Mucosa of stomach (tissue), 1 donor: ENCODE data around the gene CTSA.
"Not testable (repeated sequence)": the region's sequence is repeated elsewhere in the genome, so short reads cannot be mapped to it uniquely, and the experiment has no call there.

Experiments used
- H3K27me3 ChIP-seq: one replicate; pipeline ENCODE4 v1.7.0; 2013; ENCODE audit warnings: mild to moderate bottlenecking, low read length; ENCODE audit not compliant: control insufficient read depth, insufficient read depth
- H3K36me3 ChIP-seq: one replicate; pipeline ENCODE4 v1.7.0; 2013; ENCODE audit warnings: low read length; ENCODE audit not compliant: control insufficient read depth, insufficient read depth
- H3K4me1 ChIP-seq: one replicate; pipeline ENCODE4 v1.7.0; 2013; ENCODE audit warnings: mild to moderate bottlenecking, low read length; ENCODE audit not compliant: control insufficient read depth, insufficient read depth
- H3K4me3 ChIP-seq: one replicate; pipeline ENCODE4 v1.7.0; 2013; ENCODE audit warnings: low read length
- H3K9ac ChIP-seq: one replicate; pipeline ENCODE4 v1.7.0; 2013; ENCODE audit warnings: mild to moderate bottlenecking, low read length, moderate library complexity
- H3K9me3 ChIP-seq: one replicate; pipeline ENCODE4 v1.7.0; 2013; ENCODE audit warnings: mild to moderate bottlenecking, low read length, moderate library complexity; ENCODE audit not compliant: control insufficient read depth
- donor health status: Pancreatic carcinoma.

The CTSA gene

GRCh38 chr20:45890077-45890984, 804 bp upstream of the CTSA start:
- Histone ChIP-seq H3K4me3 (peak overlapping the region; percentile 68), H3K9ac (peak overlapping the region; percentile 70), H3K36me3 (peaks cover 8% of the 10 kb centered on the region)

DNA sequence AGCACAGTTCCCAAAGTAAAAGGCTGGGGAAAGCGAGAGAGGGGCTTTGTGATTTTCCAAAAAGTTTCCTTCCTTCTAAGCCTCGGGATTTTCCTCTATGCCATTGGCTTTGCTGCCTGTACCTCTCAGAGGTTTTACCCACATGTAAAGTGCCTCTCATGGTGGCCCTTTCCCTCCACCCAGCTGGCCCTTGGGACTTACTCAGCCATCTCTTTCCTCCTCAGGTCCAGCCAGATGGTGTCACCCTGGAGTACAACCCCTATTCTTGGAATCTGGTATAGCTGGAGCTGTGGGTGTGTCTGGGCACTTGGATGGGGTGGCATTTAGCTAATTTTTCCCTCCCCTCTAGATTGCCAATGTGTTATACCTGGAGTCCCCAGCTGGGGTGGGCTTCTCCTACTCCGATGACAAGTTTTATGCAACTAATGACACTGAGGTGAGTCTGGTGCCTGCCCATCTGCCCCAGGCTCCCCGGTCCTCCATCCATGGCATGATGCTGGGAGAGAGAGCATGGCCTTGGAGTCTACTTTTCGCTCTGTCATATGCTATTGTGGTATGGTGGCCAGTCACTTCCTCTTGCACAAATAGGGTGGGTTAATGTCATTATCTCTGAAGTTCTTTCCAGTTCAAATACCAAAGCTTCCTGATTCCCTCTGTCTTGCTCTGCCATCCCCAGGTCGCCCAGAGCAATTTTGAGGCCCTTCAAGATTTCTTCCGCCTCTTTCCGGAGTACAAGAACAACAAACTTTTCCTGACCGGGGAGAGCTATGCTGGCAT, 1.1 kb downstream of the CTSA start:
- peak overlapping the region; percentile 70 for H3K9ac ChIP-seq
- H3K9me3 ChIP-seq = no peaks in the 10 kb centered on the region
- peaks cover 12% of the 10 kb centered on the region for H3K4me1 ChIP-seq
- no peaks in the 10 kb centered on the region for H3K27me3 ChIP-seq
- H3K4me3 ChIP-seq = peak overlapping the region; percentile 68
- H3K36me3 ChIP-seq = peaks cover 12% of the 10 kb centered on the region

More at GRCh38 chr20:45890077-45890984, 804 bp upstream of the CTSA start:
- H3K27me3 ChIP-seq = no peaks in the 10 kb centered on the region
- no peaks in the 10 kb centered on the region for H3K9me3 ChIP-seq
- H3K4me1 ChIP-seq = peaks cover 12% of the 10 kb centered on the region

DNA sequence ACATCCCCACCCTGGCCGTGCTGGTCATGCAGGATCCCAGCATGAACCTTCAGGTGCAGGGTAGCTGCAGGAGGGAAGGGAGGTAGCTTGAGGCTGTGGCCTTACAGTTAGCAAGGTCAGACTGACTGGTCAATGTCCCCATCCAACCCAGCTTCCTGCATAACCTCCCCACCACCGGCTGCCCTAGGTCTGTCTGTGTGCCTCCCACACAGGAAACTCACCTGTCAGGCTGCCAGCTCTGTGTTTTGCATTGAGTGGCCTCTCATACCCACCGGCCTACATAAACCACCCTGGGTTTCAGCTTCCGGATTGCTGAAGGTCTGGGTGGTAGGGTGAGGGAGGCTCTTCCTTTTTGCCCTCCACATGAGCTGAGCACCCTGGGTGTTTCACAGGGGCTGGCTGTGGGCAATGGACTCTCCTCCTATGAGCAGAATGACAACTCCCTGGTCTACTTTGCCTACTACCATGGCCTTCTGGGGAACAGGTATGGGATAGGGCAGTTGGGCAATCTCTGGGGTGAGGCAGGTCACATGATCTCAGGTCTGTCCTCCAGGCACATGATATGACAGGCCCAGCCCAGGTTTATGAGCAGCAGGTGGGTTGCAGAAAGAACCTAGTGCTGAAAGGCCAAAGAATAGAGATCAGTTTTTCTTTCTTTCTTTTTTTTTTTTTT, 1.8 kb downstream of the CTSA start:
- Histone ChIP-seq H3K9ac (no peak overlapping the region), H3K36me3 (peaks cover 12% of the 10 kb centered on the region), H3K4me3 (no peak overlapping the region)

DNA sequence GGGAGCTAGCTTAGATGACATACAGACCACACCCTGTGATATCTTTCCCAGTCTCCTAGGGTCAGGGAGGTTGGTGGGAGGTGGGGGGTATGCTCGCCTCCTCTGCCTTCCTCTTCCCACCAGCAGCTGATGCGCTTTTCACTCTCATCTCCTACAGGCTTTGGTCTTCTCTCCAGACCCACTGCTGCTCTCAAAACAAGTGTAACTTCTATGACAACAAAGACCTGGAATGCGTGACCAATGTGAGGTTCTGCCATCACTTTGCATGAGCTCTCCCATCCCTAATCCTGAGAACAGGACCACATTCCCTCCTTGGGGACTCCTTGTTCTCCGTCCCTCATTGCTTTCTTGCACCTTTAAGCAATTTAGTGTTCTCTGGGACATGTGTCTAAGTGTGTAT, 2.7 kb downstream of the CTSA start:
- H3K4me1 ChIP-seq = peaks cover 12% of the 10 kb centered on the region
- H3K27me3 ChIP-seq = no peaks in the 10 kb centered on the region
- H3K9ac ChIP-seq = no peak overlapping the region
- no peak overlapping the region for H3K4me3 ChIP-seq
- H3K36me3 ChIP-seq = peaks cover 12% of the 10 kb centered on the region
- H3K9me3 ChIP-seq = no peaks in the 10 kb centered on the region

More for the DNA sequence above, 1.8 kb downstream of the CTSA start:
- H3K27me3 ChIP-seq = no peaks in the 10 kb centered on the region
- peaks cover 12% of the 10 kb centered on the region for H3K4me1 ChIP-seq
- no peaks in the 10 kb centered on the region for H3K9me3 ChIP-seq

DNA sequence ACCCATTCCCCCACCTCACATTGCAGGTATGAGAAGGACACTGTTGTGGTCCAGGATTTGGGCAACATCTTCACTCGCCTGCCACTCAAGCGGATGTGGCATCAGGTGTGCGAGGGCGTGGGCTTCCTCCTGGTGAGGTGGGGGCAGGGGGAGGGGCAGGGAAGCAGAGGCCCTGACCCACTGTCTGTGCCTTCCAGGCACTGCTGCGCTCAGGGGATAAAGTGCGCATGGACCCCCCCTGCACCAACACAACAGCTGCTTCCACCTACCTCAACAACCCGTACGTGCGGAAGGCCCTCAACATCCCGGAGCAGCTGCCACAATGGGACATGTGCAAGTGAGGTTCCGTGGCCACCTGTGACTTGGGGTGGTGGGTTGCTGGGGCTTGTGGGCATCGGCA, 3.7 kb downstream of the CTSA start:
- H3K36me3 ChIP-seq = peaks cover 12% of the 10 kb centered on the region
- H3K27me3 ChIP-seq = no peaks in the 10 kb centered on the region
- no peak overlapping the region for H3K4me3 ChIP-seq
- H3K9ac ChIP-seq = no peak overlapping the region
- no peaks in the 10 kb centered on the region for H3K9me3 ChIP-seq
- peaks cover 12% of the 10 kb centered on the region for H3K4me1 ChIP-seq

GRCh38 chr20:45896641-45897161, 5.6 kb downstream of the CTSA start:
- Histone ChIP-seq H3K4me3 (no peak overlapping the region), H3K36me3 (peaks cover 12% of the 10 kb centered on the region), H3K9ac (no peak overlapping the region), H3K27me3 (no peaks in the 10 kb centered on the region), H3K9me3 (no peaks in the 10 kb centered on the region), H3K4me1 (peaks cover 10% of the 10 kb centered on the region)

DNA sequence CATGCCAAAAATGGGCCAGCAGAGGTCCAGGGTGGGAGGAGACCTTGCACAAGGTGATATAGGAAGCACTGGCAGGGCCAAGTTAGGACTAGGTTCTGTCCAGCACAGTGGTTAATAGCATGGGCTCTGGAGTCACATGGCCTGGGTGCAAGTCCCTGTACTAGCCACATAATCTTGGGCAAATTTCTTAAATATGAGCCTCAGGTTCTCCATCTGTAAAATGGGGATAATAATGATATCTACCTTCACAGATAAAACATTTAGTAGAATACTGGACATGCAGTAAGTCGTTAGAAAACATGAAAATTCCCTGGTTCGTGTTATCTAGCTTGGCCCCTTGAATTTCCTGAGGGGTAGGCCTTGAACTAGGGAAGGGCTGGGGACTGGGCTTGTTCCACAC, 6.2 kb downstream of the CTSA start:
- H3K36me3 ChIP-seq = peaks cover 12% of the 10 kb centered on the region

GRCh38 chr20:45897692-45898091, 6.6 kb downstream of the CTSA start:
- Histone ChIP-seq H3K9ac (no peak overlapping the region), H3K27me3 (no peaks in the 10 kb centered on the region), H3K9me3 (no peaks in the 10 kb centered on the region), H3K4me1 (peaks cover under 1% of the 10 kb centered on the region), H3K36me3 (peaks cover 12% of the 10 kb centered on the region), H3K4me3 (no peak overlapping the region)

More for the DNA sequence above, 6.2 kb downstream of the CTSA start:
- Histone ChIP-seq H3K27me3 (no peaks in the 10 kb centered on the region), H3K4me3 (no peak overlapping the region), H3K9ac (no peak overlapping the region), H3K9me3 (no peaks in the 10 kb centered on the region), H3K4me1 (peaks cover 4% of the 10 kb centered on the region)

DNA sequence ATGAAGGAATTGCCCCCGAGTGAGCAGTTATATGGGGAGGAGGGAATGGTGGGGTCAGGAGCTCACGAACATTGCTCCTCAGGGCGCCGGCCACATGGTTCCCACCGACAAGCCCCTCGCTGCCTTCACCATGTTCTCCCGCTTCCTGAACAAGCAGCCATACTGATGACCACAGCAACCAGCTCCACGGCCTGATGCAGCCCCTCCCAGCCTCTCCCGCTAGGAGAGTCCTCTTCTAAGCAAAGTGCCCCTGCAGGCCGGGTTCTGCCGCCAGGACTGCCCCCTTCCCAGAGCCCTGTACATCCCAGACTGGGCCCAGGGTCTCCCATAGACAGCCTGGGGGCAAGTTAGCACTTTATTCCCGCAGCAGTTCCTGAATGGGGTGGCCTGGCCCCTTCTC, 7.2 kb downstream of the CTSA start:
- Histone ChIP-seq H3K9ac (no peak overlapping the region), H3K4me3 (no peak overlapping the region), H3K9me3 (no peaks in the 10 kb centered on the region), H3K27me3 (no peaks in the 10 kb centered on the region), H3K36me3 (peaks cover 12% of the 10 kb centered on the region), H3K4me1 (no peaks in the 10 kb centered on the region)

GRCh38 chr20:45899046-45899835, 8.1 kb downstream of the CTSA start:
- Histone ChIP-seq H3K9me3 (no peaks in the 10 kb centered on the region), H3K4me3 (no peak overlapping the region), H3K9ac (no peak overlapping the region), H3K36me3 (peaks cover 9% of the 10 kb centered on the region), H3K27me3 (no peaks in the 10 kb centered on the region), H3K4me1 (no peaks in the 10 kb centered on the region)

- not testable (repeated sequence) for H3K4me3 ChIP-seq, H3K27me3 ChIP-seq, H3K9ac ChIP-seq, H3K4me1 ChIP-seq, H3K36me3 ChIP-seq, H3K9me3 ChIP-seq
These were observed 10.2 kb downstream of the CTSA start for GRCh38 chr20:45901332-45901731.
